ENCODE measurements around the gene PARVB.

PARVB gene

DNA sequence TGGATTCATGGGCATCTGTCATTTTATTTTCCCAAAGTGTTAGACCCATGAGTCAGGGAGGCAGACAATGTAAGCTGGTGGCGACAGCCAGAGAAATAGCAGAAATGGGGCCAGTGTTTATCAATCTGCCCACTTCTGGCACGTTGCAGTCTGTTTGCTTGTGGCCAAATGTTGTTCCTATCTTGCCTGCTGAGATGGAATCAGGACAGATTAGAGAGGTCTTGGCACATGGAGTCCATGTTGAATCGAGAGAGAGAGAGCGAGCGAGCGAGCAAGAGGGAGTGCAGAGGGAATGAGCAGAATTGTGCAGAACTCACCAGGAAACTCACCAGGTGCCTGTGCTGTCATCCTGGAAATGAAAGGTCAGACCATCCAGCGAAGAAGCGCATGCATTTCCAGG is 134.7 kb downstream of the PARVB start:
- DNase-seq (ENCODE audit: low read depth, low spot score), result no peak
- TF ChIP-seq, protein P1, sequence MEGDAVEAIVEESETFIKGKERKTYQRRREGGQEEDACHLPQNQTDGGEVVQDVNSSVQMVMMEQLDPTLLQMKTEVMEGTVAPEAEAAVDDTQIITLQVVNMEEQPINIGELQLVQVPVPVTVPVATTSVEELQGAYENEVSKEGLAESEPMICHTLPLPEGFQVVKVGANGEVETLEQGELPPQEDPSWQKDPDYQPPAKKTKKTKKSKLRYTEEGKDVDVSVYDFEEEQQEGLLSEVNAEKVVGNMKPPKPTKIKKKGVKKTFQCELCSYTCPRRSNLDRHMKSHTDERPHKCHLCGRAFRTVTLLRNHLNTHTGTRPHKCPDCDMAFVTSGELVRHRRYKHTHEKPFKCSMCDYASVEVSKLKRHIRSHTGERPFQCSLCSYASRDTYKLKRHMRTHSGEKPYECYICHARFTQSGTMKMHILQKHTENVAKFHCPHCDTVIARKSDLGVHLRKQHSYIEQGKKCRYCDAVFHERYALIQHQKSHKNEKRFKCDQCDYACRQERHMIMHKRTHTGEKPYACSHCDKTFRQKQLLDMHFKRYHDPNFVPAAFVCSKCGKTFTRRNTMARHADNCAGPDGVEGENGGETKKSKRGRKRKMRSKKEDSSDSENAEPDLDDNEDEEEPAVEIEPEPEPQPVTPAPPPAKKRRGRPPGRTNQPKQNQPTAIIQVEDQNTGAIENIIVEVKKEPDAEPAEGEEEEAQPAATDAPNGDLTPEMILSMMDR (IDR thresholded peaks at IDR 0.05; ENCODE audit: insufficient read depth, low read length, missing control alignments), result no peak
- CTCF ChIA-PET, result no interaction called here
- POLR2A ChIA-PET, result no interaction called here
- no peak overlapping the region for H3K4me3 ChIP-seq (ENCODE audit: low read depth, low read length)

DNA sequence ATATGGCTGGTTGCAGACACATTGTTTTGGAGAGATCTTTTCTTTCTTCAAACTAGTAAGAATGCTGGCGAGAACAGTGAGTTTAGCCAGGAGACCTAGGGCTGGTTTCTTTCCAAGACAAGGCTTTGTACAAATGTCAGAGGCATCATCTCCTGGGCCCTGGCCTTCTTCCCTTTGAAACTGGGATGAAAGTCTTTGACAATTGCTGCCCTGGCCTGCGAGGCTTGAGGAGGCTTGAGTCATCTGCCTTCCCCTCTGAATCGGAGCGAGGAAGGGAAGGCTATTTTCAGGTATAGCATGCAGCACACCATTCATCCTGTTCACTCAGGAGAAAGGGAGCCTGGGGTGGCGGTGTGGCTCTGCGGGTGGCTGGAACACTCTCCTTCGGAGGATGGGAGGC is 135.1 kb downstream of the PARVB start:
- TF ChIP-seq, protein P1 (IDR thresholded peaks at IDR 0.05; ENCODE audit: insufficient read depth, low read length, missing control alignments), result no peak
- CTCF ChIA-PET, result no interaction called here
- POLR2A ChIA-PET, result no interaction called here
- DNase-seq (ENCODE audit: low read depth, low spot score), result no peak
- no peak overlapping the region for H3K4me3 ChIP-seq (ENCODE audit: low read depth, low read length)

DNA sequence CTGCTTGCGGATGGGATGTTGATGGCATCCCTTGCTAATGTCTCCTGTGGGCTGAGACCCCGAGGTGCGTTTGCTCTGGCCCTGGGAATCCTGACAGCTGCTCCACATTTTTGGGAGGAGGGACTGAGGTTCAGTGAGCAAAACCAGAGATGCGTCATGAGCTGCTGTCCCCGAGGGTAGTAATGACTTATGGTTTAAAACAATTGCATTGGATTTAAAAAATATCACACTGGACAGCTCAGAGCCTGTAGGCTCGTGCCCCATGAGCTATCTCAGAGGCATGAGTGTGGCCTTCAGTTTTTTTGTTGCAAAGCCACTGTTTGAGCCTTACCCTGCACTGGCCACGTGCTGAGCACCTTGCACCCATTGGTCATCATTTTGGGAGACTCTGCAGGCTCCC is 135.7 kb downstream of the PARVB start:
- ChIA-PET CTCF (no interaction called here), POLR2A (no interaction called here)
- DNase-seq (ENCODE audit: low read depth, low spot score), result no peak
- TF ChIP-seq, protein P1 (IDR thresholded peaks at IDR 0.05; ENCODE audit: insufficient read depth, low read length, missing control alignments), result no peak
- no peak overlapping the region for H3K4me3 ChIP-seq (ENCODE audit: low read depth, low read length)

DNA sequence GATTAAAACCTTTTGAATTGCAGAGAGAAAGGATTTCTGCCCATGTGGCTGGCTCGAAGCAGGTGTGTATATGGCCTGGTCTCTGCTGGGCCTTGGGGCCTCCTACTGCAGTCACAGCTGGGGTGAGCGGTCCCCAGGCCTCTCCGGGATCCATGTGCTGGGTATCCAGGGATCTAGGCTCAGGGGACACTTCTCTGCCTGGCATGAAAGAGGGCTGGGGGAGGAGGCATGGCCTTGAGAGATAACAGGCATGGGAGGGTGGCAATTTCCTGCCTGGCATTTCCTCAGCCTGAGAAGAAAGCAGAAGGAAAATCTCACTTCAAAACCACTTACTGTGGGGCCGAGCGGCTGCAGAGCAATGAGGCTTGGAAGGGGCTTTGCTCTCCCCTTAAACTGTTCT is 136.3 kb downstream of the PARVB start:
- DNase-seq (ENCODE audit: low read depth, low spot score), result no peak
- TF ChIP-seq, protein P1 (IDR thresholded peaks at IDR 0.05; ENCODE audit: insufficient read depth, low read length, missing control alignments), result no peak
- H3K4me3 ChIP-seq (ENCODE audit: low read depth, low read length), result no peak overlapping the region
- POLR2A ChIA-PET, result no interaction called here
- CTCF ChIA-PET, result no interaction called here

DNA sequence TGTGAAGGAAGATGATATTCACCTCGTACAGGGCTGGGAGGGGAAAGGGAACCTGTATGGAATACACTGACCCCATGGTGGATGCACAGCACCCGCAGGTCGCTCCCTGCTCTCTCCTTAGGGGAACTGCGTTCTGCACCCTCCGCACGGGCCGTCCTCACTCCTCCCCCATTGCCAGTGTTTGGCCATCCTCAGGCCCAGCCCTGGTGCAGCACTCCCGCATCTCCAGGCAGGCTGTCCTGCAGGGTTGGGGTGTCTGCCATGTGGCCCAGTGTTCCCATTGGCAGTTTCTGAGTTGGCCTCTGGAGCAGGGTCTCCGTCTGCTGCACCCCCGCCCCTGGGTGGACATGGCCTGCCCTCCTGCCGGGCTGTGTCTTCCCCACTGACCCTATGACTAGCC is 137.6 kb downstream of the PARVB start:
- no peak for DNase-seq (ENCODE audit: low read depth, low spot score)
- H3K4me3 ChIP-seq (ENCODE audit: low read depth, low read length), result no peak overlapping the region
- CTCF ChIA-PET, result no interaction called here
- TF ChIP-seq, protein P1 (IDR thresholded peaks at IDR 0.05; ENCODE audit: insufficient read depth, low read length, missing control alignments), result no peak
- POLR2A ChIA-PET, result no interaction called here

DNA sequence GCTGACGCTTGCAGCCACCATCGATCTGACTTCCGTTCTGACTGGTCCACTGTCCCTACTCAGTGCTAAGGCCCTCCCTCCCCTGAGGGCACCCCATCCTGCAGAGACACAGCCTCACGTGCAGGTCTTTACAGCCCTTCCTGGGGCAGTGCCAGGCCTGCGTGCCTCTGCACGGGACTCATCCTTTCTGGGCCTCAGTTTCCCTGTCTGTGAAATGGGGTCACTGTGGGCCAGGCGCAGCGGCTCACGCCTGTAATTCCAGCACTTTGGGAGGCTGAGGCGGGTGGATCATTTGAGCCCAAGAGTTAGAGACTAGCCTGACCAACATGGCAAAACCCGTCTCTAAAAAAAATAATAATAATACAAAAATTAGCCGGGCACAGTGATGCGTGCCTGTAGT is 138.9 kb downstream of the PARVB start:
- TF ChIP-seq, protein P1 (IDR thresholded peaks at IDR 0.05; ENCODE audit: insufficient read depth, low read length, missing control alignments), result no peak
- POLR2A ChIA-PET, result no interaction called here
- CTCF ChIA-PET, result no interaction called here
- DNase-seq (ENCODE audit: low read depth, low spot score), result no peak
- no peak overlapping the region for H3K4me3 ChIP-seq (ENCODE audit: low read depth, low read length)
